ENCODE measurements around the gene SLC22A23. TPM values are rescaled to one million over a fixed set of nuclear protein-coding genes. Genes with fewer than 3 reads are reported as not detected.

Gene SLC22A23
- polyA plus RNA-seq, 1 donor (not counting 4 experiments of a cell fraction or from before 2014, with no cell fraction given): 4.3 TPM

DNA sequence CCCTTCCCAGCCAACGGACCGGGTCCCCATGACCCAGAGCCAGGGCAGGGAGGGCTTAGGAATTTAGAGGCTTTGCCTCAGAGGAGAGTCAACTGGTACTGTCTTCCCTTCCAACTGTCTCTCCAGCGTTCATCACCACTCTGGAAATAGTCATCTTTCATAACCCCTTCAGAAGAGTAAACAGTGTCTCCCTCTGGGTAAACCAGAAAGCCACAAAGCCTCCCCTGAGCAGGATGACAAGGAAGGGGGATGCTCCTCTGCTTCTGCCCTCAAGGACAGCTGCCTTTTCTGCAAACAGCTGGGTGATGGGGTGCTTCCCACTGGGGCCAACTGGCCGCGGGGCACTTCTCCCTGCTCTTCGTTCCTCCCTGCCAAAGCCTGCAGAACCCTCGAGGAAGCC, 108.0 kb downstream of the SLC22A23 start:
- H3K9me1 ChIP-seq (ENCODE audit: control insufficient read depth, extremely low read depth, insufficient read depth, low read length): no peaks in the 10 kb centered on the region
- H3K9me3 ChIP-seq (ENCODE audit: control insufficient read depth, low read depth, low read length): no peaks in the 10 kb centered on the region
- H3K4me2 ChIP-seq (ENCODE audit: control insufficient read depth, extremely low read depth, insufficient read depth, low read depth, low read length): no peak overlapping the region
- FAIRE-seq (no peak), DNase-seq (ENCODE audit: low read depth, low spot score) (no peak)
- TF ChIP-seq, protein P1, sequence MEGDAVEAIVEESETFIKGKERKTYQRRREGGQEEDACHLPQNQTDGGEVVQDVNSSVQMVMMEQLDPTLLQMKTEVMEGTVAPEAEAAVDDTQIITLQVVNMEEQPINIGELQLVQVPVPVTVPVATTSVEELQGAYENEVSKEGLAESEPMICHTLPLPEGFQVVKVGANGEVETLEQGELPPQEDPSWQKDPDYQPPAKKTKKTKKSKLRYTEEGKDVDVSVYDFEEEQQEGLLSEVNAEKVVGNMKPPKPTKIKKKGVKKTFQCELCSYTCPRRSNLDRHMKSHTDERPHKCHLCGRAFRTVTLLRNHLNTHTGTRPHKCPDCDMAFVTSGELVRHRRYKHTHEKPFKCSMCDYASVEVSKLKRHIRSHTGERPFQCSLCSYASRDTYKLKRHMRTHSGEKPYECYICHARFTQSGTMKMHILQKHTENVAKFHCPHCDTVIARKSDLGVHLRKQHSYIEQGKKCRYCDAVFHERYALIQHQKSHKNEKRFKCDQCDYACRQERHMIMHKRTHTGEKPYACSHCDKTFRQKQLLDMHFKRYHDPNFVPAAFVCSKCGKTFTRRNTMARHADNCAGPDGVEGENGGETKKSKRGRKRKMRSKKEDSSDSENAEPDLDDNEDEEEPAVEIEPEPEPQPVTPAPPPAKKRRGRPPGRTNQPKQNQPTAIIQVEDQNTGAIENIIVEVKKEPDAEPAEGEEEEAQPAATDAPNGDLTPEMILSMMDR (optimal IDR thresholded peaks at IDR 0.05 in 1 of 3, IDR thresholded peaks at IDR 0.05 in 1 of 3, conservative IDR thresholded peaks at IDR 0.05 in 1 of 3; ENCODE audit: extremely low read depth in 1 of 3, insufficient read depth in 2 of 3, low read length in 3 of 3): no peak
- no peak for TF ChIP-seq EZH2 (IDR thresholded peaks at IDR 0.05; ENCODE audit: low read length)
- no peaks in the 10 kb centered on the region for H3K27me3 ChIP-seq (ENCODE audit: control insufficient read depth, extremely low read depth, insufficient read depth, low read length)
- H3K4me3 ChIP-seq (ENCODE audit: control insufficient read depth in 2 of 3, extremely low read depth in 1 of 3, insufficient read depth in 2 of 3, low read depth in 1 of 3, low read length in 3 of 3): no peak overlapping the region
- no peaks in the 10 kb centered on the region for H4K20me1 ChIP-seq (ENCODE audit: control insufficient read depth, extremely low read depth, insufficient read depth, low read length)
- dilution Hi-C loops (cut with MboI; ENCODE audit: extremely low pct_ligation_motif_present, low sequenced_read_pairs): no loop called here
- no peaks in the 10 kb centered on the region for H3K79me2 ChIP-seq (ENCODE audit: control insufficient read depth, insufficient read depth, low read length)
- H3K36me3 ChIP-seq (ENCODE audit: control insufficient read depth in 2 of 2, extremely low read depth in 1 of 2, insufficient read depth in 2 of 2, low read length in 2 of 2): no peaks in the 10 kb centered on the region
- no peak overlapping the region for H2AFZ ChIP-seq (ENCODE audit: control insufficient read depth, low read length)
- no peak overlapping the region for H3K27ac ChIP-seq (ENCODE audit: control insufficient read depth, insufficient read depth, low read length)
- no peaks in the 10 kb centered on the region for H3K4me1 ChIP-seq (ENCODE audit: control insufficient read depth, extremely low read depth, insufficient read depth, low read length)
- no peak overlapping the region for H3K9ac ChIP-seq (ENCODE audit: control insufficient read depth, extremely low read depth, insufficient read depth, low read length)

- no peak for FAIRE-seq
- Histone ChIP-seq H3K27me3 (ENCODE audit: control insufficient read depth, extremely low read depth, insufficient read depth, low read length) (no peaks in the 10 kb centered on the region), H3K9me1 (ENCODE audit: control insufficient read depth, extremely low read depth, insufficient read depth, low read length) (no peaks in the 10 kb centered on the region), H4K20me1 (ENCODE audit: control insufficient read depth, extremely low read depth, insufficient read depth, low read length) (no peaks in the 10 kb centered on the region), H3K9ac (ENCODE audit: control insufficient read depth, extremely low read depth, insufficient read depth, low read length) (no peak overlapping the region), H3K4me1 (ENCODE audit: control insufficient read depth, extremely low read depth, insufficient read depth, low read length) (no peaks in the 10 kb centered on the region), H3K9me3 (ENCODE audit: control insufficient read depth, low read depth, low read length) (no peaks in the 10 kb centered on the region), H3K36me3 (ENCODE audit: control insufficient read depth in 2 of 2, extremely low read depth in 1 of 2, insufficient read depth in 2 of 2, low read length in 2 of 2) (no peaks in the 10 kb centered on the region), H2AFZ (ENCODE audit: control insufficient read depth, low read length) (no peak overlapping the region), H3K79me2 (ENCODE audit: control insufficient read depth, insufficient read depth, low read length) (no peaks in the 10 kb centered on the region), H3K4me3 (ENCODE audit: control insufficient read depth in 2 of 3, extremely low read depth in 1 of 3, insufficient read depth in 2 of 3, low read depth in 1 of 3, low read length in 3 of 3) (no peak overlapping the region), H3K27ac (ENCODE audit: control insufficient read depth, insufficient read depth, low read length) (no peak overlapping the region), H3K4me2 (ENCODE audit: control insufficient read depth, extremely low read depth, insufficient read depth, low read depth, low read length) (no peak overlapping the region)
- TF ChIP-seq, protein P1 (optimal IDR thresholded peaks at IDR 0.05 in 1 of 3, IDR thresholded peaks at IDR 0.05 in 1 of 3, conservative IDR thresholded peaks at IDR 0.05 in 1 of 3; ENCODE audit: extremely low read depth in 1 of 3, insufficient read depth in 2 of 3, low read length in 3 of 3): no peak
- TF ChIP-seq EZH2 (IDR thresholded peaks at IDR 0.05; ENCODE audit: low read length): no peak
- dilution Hi-C loops (cut with MboI; ENCODE audit: extremely low pct_ligation_motif_present, low sequenced_read_pairs): no loop called here
- no peak for DNase-seq (ENCODE audit: low read depth, low spot score)
Observed at GRCh38 chr6:3347826-3348225, 109.0 kb downstream of the SLC22A23 start.

All from keratinocyte (primary cell).